T-cell (primary cell): ENCODE results near the gene TMED7. TPM values are rescaled to one million over a fixed set of nuclear protein-coding genes. Genes with fewer than 3 reads are reported as not detected.

Source experiments
- ATAC-seq, 4 experiments: fragments of 200-7000 bp in 3 of 4; fragments of 150-1000 bp in 1 of 4; cut with Tn5 transposase; replicated peaks in 1 of 4; 1 replicate in 3 of 4; 2 replicates in 1 of 4; pipeline ENCODE4 v1.10.0; 2021; ENCODE audit warnings: moderate library complexity in 3 of 4, mild to moderate bottlenecking in 2 of 4, moderate number of reproducible peaks in 1 of 4
- CTCF ChIA-PET, 2 donors: fragments of 300-600 bp; sonication (Branson Sonifier 250); formaldehyde crosslinking; loops; one replicate each; lab custom pipeline; 2022; ENCODE audit warnings: antibody characterized with exemption in 2 of 2; lab: Charles Lee
- POLR2A ChIA-PET, 2 donors: fragments of 300-600 bp; sonication (Branson Sonifier 250); formaldehyde crosslinking; loops; one replicate each; lab custom pipeline; 2022; ENCODE audit warnings: antibody characterized with exemption in 2 of 2; lab: Charles Lee
- DNase-seq, 35 experiments: peaks; one replicate each; pipeline versions ENCODE4 v3.0.0 to v3.0.0-alpha.2; 2013 to 2023
- H3K27ac ChIP-seq: one replicate; pipeline ENCODE4 v1.5.1; 2013; ENCODE audit warnings: low read length
- H3K27me3 ChIP-seq, 2 experiments: replicated peaks in 1 of 2; 1 replicate in 1 of 2; 2 replicates in 1 of 2; pipeline versions ENCODE4 v1.6.1 to v1.7.0; 2013; ENCODE audit warnings: low read length in 1 of 2, mixed read lengths in 1 of 2; ENCODE audit not compliant: control insufficient read depth in 2 of 2, insufficient read depth in 2 of 2; ENCODE audit errors: extremely low read depth in 1 of 2
- H3K36me3 ChIP-seq, 2 donors: 1 replicate in 1 of 2; 2 replicates in 1 of 2; pipeline versions ENCODE4 v1.6.1 to v1.7.0; 2013; ENCODE audit warnings: low read length in 1 of 2; ENCODE audit not compliant: control insufficient read depth in 2 of 2, insufficient read depth in 1 of 2; ENCODE audit errors: extremely low read depth in 1 of 2
- H3K4me1 ChIP-seq, 2 experiments: 1 replicate in 1 of 2; 2 replicates in 1 of 2; pipeline versions ENCODE4 v1.6.1 to v1.7.0; 2013; ENCODE audit warnings: low read length in 2 of 2, mixed read lengths in 1 of 2; ENCODE audit not compliant: insufficient read depth in 2 of 2, control insufficient read depth in 1 of 2; ENCODE audit errors: extremely low read depth in 1 of 2
- H3K4me3 ChIP-seq, 2 donors: 1 replicate in 1 of 2; 2 replicates in 1 of 2; pipeline versions ENCODE4 v1.5.1 to v1.7.0; 2013; ENCODE audit warnings: mild to moderate bottlenecking in 2 of 2, low read length in 1 of 2, moderate library complexity in 1 of 2; ENCODE audit not compliant: control insufficient read depth in 1 of 2; ENCODE audit errors: extremely low read depth in 1 of 2
- H3K9me3 ChIP-seq: 2 replicates; pipeline ENCODE4 v1.7.0; 2013
- H3K27ac Mint-ChIP-seq, 2 donors: one replicate each; pipeline ENCODE4 v1.8.0; 2020 to 2021; ENCODE audit warnings: mild to moderate bottlenecking in 2 of 2, mixed read lengths in 2 of 2
- H3K27me3 Mint-ChIP-seq, 2 donors: one replicate each; pipeline ENCODE4 v1.8.0; 2021 to 2022; ENCODE audit warnings: mixed read lengths in 2 of 2
- H3K36me3 Mint-ChIP-seq: one replicate; pipeline ENCODE4 v1.8.0; 2021; ENCODE audit warnings: mixed read lengths
- H3K4me1 Mint-ChIP-seq, 3 donors: one replicate each; pipeline ENCODE4 v1.8.0; 2020 to 2022; ENCODE audit warnings: mixed read lengths in 3 of 3, mild to moderate bottlenecking in 1 of 3
- H3K4me3 Mint-ChIP-seq, 3 donors: one replicate each; pipeline ENCODE4 v1.8.0; 2020 to 2022; ENCODE audit warnings: mild to moderate bottlenecking in 3 of 3, mixed read lengths in 3 of 3, moderate library complexity in 3 of 3
- H3K9me3 Mint-ChIP-seq, 3 donors: one replicate each; pipeline ENCODE4 v1.8.0; 2020 to 2022; ENCODE audit warnings: mixed read lengths in 3 of 3
- whole genome bisulfite sequencing: methylation state at CpG from one replicate; pipeline ENCODE4 v1.1.5; 2013; ENCODE audit warnings: missing lambda C conversion rate; ENCODE audit not compliant: insufficient coverage; 5-methylcytosine and 5-hydroxymethylcytosine counted together
- total RNA-seq, 35 experiments: library from RNA in 6 of 35; stranded (reverse) in 6 of 35; fragments of 120-200 nt in 1 of 35; gene quantifications; one replicate each; pipeline versions ENCODE4 v1.2.1 to v1.2.4 and lab custom pipeline; 2013 to 2026

TMED7 gene
- total RNA-seq, 5 donors from 2014 or later (not counting 1 experiment from before 2014, with no cell fraction given): 43.2 to 58.0 (median 57.7) TPM

- CTCF ChIA-PET: no interaction called here
These were observed 11.7 kb upstream of the TMED7 start for GRCh38 chr5:115637507-115637906.

DNA sequence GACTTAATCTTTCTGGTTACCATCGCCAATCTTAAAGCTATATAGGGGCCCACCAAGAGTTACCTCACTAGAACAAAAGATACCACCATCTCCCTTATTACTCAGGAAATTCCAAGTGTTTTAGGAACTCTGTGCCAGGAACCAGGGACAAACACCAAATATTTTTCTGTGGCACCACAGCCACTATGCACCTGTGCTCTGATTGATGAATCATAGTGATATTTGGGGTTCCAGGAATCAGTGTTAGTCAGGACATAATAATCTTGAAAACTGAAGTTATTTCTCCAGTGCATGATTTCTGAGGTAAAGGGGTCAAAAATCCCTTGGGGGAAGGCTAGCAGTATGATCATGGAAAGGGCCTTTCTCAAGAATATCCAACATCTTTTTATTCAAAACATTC is 10.2 kb upstream of the TMED7 start:
- Histone ChIP-seq H3K27me3 (no peaks in the 10 kb centered on the region), H3K36me3 (no peaks in the 10 kb centered on the region), H3K9me3 (no peaks in the 10 kb centered on the region), H3K4me1 (peaks cover 0 to 5% of the 10 kb centered on the region in 2 experiments), H3K4me3 (no peak overlapping the region), H3K27ac (no peak overlapping the region)
- ATAC-seq (no peak), DNase-seq (no peak)
- POLR2A ChIA-PET: no interaction called here
- WGBS: no CpG with 5 or more reads among the region's 1 CpG
- Mint-ChIP-seq H3K27me3 (peaks cover 0 to 3% of the 10 kb centered on the region in 2 donors), H3K4me3 (no peak overlapping the region), H3K36me3 (no peaks in the 10 kb centered on the region), H3K4me1 (peaks cover 0 to 8% (median 7%) of the 10 kb centered on the region in 3 donors), H3K27ac (no peak overlapping the region), H3K9me3 (no peaks in the 10 kb centered on the region)
- CTCF ChIA-PET: interaction anchor here (0.6 to 2.8 kb wide), 6 partner anchors 204 to 433 kb away, joined by 3 to 14 read pairs (median 4); partner anchors contain the start of gene ATG12 (in 1 of the 2)

More at GRCh38 chr5:115637507-115637906, 11.7 kb upstream of the TMED7 start:
- H3K36me3 ChIP-seq: no peaks in the 10 kb centered on the region
- peaks cover 0 to 5% of the 10 kb centered on the region in 2 experiments for H3K4me1 ChIP-seq
- H3K27ac ChIP-seq: no peak overlapping the region
- H3K9me3 ChIP-seq: no peaks in the 10 kb centered on the region
- H3K4me3 ChIP-seq: no peak overlapping the region
- H3K4me3 Mint-ChIP-seq: no peak overlapping the region
- no peaks in the 10 kb centered on the region for H3K36me3 Mint-ChIP-seq
- POLR2A ChIA-PET: no interaction called here
- no peak for ATAC-seq
- peaks cover 0 to 3% of the 10 kb centered on the region in 2 donors for H3K27me3 Mint-ChIP-seq
- no peak for DNase-seq
- 83% methylated on average over 1 of the region's 4 CpGs for WGBS
- H3K27ac Mint-ChIP-seq: no peak overlapping the region
- no peaks in the 10 kb centered on the region for H3K9me3 Mint-ChIP-seq
- H3K27me3 ChIP-seq: peaks cover 0 to 2% of the 10 kb centered on the region in 2 experiments
- H3K4me1 Mint-ChIP-seq: peaks cover 0 to 8% (median 7%) of the 10 kb centered on the region in 3 donors

DNA sequence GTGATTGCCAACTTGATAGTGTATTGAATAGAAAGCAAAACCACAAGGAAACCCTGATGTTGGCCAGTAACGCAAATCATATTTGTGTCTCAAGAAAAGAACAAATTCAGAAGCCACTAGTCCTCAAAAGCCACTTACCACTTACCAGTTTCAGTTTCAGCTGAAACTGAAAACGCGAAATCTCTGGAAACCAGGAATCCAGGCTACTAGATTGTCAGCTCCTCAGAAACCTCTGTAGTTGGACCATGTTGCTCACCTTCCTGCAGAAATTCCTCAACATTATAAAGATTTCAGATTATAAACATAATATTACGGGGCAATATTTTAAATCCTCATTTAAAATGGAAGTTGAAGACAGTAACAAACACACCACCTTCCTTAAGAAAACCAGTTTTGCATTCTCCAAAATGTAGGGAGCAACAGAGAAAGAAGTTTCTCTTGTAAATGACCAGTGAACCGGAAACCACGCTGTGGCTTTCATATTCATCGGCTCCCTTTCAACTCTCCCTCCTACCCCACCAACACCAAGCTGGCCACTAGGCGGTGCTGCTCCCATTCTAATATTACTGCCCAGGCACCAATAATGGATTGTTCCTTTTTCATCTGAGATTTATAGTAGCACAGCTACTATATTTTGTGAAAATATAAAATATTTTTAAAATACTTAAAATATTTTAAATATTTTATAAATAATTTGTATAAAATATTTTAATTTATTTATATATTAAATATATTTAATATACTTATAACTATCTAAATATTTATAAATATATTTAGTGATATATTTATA is 8.7 kb upstream of the TMED7 start:
- POLR2A ChIA-PET: interaction anchor here in 1 of 2 donors (0.6 kb wide), 1 partner anchor 31 kb away, joined by 5 read pairs; no protein-coding TSS in a partner anchor
- no peaks in the 10 kb centered on the region for H3K36me3 Mint-ChIP-seq
- H3K27me3 ChIP-seq: no peaks in the 10 kb centered on the region
- peaks cover 0 to 8% (median 7%) of the 10 kb centered on the region in 3 donors for H3K4me1 Mint-ChIP-seq
- peak overlapping the region; percentile 55 to 60 (median 59) for H3K4me3 Mint-ChIP-seq
- WGBS: 0% methylated on average over 3 of the region's 8 CpGs
- peaks cover 0 to 5% of the 10 kb centered on the region in 2 experiments for H3K4me1 ChIP-seq
- no peaks in the 10 kb centered on the region for H3K9me3 Mint-ChIP-seq
- H3K9me3 ChIP-seq: no peaks in the 10 kb centered on the region
- peak overlapping the region; percentile 23 to 40 for H3K27ac Mint-ChIP-seq
- no peaks in the 10 kb centered on the region for H3K36me3 ChIP-seq
- H3K27me3 Mint-ChIP-seq: no peaks in the 10 kb centered on the region
- DNase-seq (peak; percentile 46 to 87 (median 74)), ATAC-seq (peak; percentile 90 to 97 (median 96))
- CTCF ChIA-PET: interaction anchor here (0.6 to 2.8 kb wide), 15 partner anchors 11 to 434 kb away, joined by 3 to 14 read pairs (median 3); partner anchors contain the start of gene ATG12 (in 1 of the 2)
- H3K27ac ChIP-seq: no peak overlapping the region
- H3K4me3 ChIP-seq: peak overlapping the region; percentile 5 to 32

DNA sequence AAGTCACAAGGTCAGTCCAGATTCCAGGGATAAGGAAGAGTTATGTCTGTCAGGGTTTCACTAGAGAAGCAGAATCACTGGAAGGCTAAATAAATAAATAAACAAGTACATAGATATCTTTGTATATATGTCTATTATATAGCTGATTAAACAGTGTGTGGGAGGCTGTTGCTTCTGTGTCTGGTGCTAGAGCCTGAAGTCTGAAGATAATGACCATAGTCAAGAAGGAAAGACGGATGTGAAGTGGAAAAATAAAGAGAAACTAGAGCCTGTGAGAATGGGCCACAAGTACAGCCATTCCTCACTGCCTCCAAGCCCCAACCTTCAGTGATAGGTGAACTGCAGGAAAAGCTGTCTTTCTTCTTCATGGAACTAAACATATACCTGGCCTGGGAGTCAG is 4.1 kb upstream of the TMED7 start:
- Mint-ChIP-seq H3K4me3 (no peak overlapping the region), H3K4me1 (peaks cover 13 to 21% (median 17%) of the 10 kb centered on the region in 3 donors), H3K36me3 (no peaks in the 10 kb centered on the region), H3K9me3 (no peaks in the 10 kb centered on the region), H3K27me3 (no peaks in the 10 kb centered on the region), H3K27ac (no peak overlapping the region)
- no CpG with 5 or more reads among the region's 1 CpG for WGBS
- CTCF ChIA-PET: interaction anchor here in 1 of 2 donors (0.7 to 1.0 kb wide), 2 partner anchors 75 to 439 kb away, joined by 3 read pairs; no protein-coding TSS in a partner anchor
- no peak overlapping the region for H3K4me3 ChIP-seq
- no peaks in the 10 kb centered on the region for H3K27me3 ChIP-seq
- H3K4me1 ChIP-seq: peaks cover 3 to 16% of the 10 kb centered on the region in 2 experiments
- ATAC-seq: no peak
- no peak overlapping the region for H3K27ac ChIP-seq
- POLR2A ChIA-PET: no interaction called here
- H3K36me3 ChIP-seq: no peaks in the 10 kb centered on the region
- H3K9me3 ChIP-seq: no peaks in the 10 kb centered on the region
- no peak for DNase-seq

GRCh38 chr5:115627295-115627865 is 1.5 kb upstream of the TMED7 start:
- WGBS: no CpG with 5 or more reads among the region's 5 CpGs
- Mint-ChIP-seq H3K4me3 (peak overlapping the region in 1 of 3 donors; percentile 19), H3K9me3 (no peaks in the 10 kb centered on the region), H3K36me3 (peaks cover under 1% of the 10 kb centered on the region), H3K27ac (peak overlapping the region; percentile 16 to 39), H3K27me3 (no peaks in the 10 kb centered on the region), H3K4me1 (peaks cover 18 to 21% (median 21%) of the 10 kb centered on the region in 3 donors)
- ATAC-seq (no peak), DNase-seq (no peak)
- H3K9me3 ChIP-seq: no peaks in the 10 kb centered on the region
- peak overlapping the region; percentile 69 for H3K27ac ChIP-seq
- H3K4me3 ChIP-seq: no peak overlapping the region
- H3K4me1 ChIP-seq: peaks cover 13 to 21% of the 10 kb centered on the region in 2 experiments
- no peaks in the 10 kb centered on the region for H3K27me3 ChIP-seq
- POLR2A ChIA-PET: interaction anchor here (0.5 kb wide), 2 partner anchors 15 to 329 kb away, joined by 3 to 5 read pairs; no protein-coding TSS in a partner anchor
- CTCF ChIA-PET: interaction anchor here (0.7 to 1.0 kb wide), 2 partner anchors 204 to 212 kb away, joined by 3 read pairs; no protein-coding TSS in a partner anchor
- no peaks in the 10 kb centered on the region for H3K36me3 ChIP-seq

DNA sequence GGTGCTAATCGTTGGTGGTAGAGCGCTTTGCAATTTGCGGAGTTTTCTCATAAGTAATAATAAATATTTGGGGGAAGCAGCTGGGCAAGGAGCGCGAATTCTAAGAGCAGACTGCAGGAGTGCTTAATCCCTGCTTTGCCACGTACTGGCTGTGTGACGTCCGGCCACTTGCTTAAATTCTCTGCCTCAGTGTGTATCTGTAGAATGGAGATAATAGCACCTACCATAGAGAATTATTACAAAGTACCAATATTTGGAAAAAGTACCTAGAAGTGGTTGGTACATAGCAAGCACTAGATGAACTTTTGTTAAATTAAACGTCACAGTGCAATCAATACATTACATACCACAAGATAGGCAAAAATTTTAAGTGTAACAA is 598 bp upstream of the TMED7 start:
- Mint-ChIP-seq H3K4me3 (no peak overlapping the region), H3K27me3 (no peaks in the 10 kb centered on the region), H3K27ac (peak overlapping the region in 1 of 2 donors; percentile 96), H3K36me3 (peaks cover 7% of the 10 kb centered on the region), H3K9me3 (no peaks in the 10 kb centered on the region), H3K4me1 (peaks cover 25 to 29% (median 28%) of the 10 kb centered on the region in 3 donors)
- ATAC-seq (peak; percentile 4 to 22 (median 17)), DNase-seq (no peak)
- Histone ChIP-seq H3K36me3 (peaks cover 0 to under 1% of the 10 kb centered on the region in 2 donors), H3K9me3 (no peaks in the 10 kb centered on the region), H3K27ac (peak overlapping the region; percentile 69), H3K4me1 (peaks cover 13 to 21% of the 10 kb centered on the region in 2 experiments), H3K4me3 (peak overlapping the region; percentile 62 to 83), H3K27me3 (no peaks in the 10 kb centered on the region)
- POLR2A ChIA-PET: interaction anchor here in 1 of 2 donors (0.8 kb wide), 1 partner anchor 451 kb away, joined by 13 read pairs; no protein-coding TSS in a partner anchor
- 6% methylated on average over 3 of the region's 9 CpGs for WGBS
- CTCF ChIA-PET: interaction anchor here (0.6 to 1.5 kb wide), 3 partner anchors 25 to 440 kb away, joined by 3 read pairs; no protein-coding TSS in a partner anchor
